HFF-Myc (cell line): Measurements from ENCODE around the gene POLR1E.

Experiments used
- DNase-seq: peaks from one replicate; pipeline ENCODE4 v3.0.0-alpha.2; 2011; ENCODE audit warnings: low read depth; ENCODE audit errors: extremely low read depth
- H3K4me3 ChIP-seq: replicated peaks from 2 replicates; pipeline ENCODE4 v1.5.1; 2011; ENCODE audit warnings: low read depth, mild to moderate bottlenecking, control low read depth, low read length
- TF ChIP-seq, protein P1 (sequence below): IDR thresholded peaks from 2 replicates; pipeline ENCODE4 v1.5.1; 2012; ENCODE audit warnings: mild to moderate bottlenecking, low read depth, low read length, control low read depth; ENCODE audit errors: missing control alignments

Gene POLR1E

DNA sequence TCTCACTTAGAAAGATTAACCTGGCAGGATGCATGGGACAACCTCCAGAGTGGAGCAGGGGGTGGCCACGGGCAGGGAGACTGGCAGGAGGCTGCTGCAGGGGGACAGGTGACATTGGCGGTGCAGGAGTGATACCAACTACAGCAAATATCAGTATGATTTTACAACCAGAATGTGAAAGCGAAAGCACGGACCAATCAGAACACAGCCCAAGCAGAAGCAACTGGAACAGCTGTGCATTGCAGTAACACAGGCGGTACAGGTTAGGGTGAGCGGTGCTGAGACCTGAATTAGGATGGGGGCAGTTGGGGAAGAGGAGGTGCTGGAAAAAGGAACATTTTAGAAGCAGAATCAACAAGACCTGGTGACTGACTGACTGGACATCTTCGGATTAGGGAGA lies 29.3 kb downstream of the POLR1E start:
- no peak overlapping the region for H3K4me3 ChIP-seq
- TF ChIP-seq, protein P1, sequence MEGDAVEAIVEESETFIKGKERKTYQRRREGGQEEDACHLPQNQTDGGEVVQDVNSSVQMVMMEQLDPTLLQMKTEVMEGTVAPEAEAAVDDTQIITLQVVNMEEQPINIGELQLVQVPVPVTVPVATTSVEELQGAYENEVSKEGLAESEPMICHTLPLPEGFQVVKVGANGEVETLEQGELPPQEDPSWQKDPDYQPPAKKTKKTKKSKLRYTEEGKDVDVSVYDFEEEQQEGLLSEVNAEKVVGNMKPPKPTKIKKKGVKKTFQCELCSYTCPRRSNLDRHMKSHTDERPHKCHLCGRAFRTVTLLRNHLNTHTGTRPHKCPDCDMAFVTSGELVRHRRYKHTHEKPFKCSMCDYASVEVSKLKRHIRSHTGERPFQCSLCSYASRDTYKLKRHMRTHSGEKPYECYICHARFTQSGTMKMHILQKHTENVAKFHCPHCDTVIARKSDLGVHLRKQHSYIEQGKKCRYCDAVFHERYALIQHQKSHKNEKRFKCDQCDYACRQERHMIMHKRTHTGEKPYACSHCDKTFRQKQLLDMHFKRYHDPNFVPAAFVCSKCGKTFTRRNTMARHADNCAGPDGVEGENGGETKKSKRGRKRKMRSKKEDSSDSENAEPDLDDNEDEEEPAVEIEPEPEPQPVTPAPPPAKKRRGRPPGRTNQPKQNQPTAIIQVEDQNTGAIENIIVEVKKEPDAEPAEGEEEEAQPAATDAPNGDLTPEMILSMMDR: no peak
- DNase-seq: no peak

DNA sequence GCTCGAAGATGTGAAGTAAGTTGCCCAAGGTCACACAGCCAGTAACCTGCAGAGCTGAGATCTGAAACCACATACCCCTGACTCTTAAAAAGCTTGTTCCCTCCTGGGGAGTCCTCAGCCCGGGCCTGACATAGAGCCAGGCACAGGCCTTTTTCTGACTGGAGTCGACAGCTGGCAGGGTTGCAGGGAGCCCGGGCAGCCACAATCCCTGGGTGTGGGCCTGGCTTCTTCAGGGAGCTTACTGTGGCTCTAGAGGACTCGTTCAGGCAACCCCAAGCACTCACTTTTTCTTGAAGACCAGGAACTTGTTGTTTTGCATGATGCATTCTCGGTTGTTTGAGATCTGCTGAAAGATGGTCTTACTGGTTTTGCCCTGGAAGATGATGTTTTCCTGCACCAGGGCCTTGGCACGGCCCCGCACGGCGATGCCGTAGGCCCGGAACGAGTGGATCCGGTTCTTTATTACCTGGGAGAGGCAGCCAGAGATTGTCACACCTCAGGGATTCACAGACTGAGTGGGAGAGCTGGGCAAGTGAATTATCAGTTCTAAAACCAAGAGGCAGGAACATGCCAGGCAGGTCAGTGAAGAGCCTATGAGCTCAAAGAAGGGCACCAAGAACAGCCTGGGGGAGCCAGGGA lies 30.0 kb downstream of the POLR1E start:
- H3K4me3 ChIP-seq: no peak overlapping the region
- no peak for DNase-seq
- TF ChIP-seq, protein P1: no peak

DNA sequence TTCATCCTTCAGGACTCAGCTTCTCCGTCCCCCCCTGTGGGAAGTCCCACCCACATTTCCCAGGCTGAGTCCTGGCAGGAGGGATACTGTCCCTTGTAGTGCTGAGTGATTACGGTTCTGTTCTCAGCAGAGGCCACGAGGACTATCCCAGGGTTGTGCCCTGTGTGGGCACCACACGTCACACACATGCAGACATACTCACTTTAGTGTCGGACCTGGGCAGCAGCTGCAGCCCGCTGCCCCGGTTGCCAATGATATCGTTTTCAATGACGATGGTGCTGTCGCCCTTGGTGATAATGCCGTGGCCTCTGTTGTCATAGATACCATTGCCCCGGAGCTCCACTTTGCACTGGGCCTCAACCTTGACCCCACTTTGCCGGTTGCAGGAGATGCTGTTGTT lies 32.2 kb downstream of the POLR1E start:
- no peak overlapping the region for H3K4me3 ChIP-seq
- TF ChIP-seq, protein P1: no peak
- DNase-seq: no peak

DNA sequence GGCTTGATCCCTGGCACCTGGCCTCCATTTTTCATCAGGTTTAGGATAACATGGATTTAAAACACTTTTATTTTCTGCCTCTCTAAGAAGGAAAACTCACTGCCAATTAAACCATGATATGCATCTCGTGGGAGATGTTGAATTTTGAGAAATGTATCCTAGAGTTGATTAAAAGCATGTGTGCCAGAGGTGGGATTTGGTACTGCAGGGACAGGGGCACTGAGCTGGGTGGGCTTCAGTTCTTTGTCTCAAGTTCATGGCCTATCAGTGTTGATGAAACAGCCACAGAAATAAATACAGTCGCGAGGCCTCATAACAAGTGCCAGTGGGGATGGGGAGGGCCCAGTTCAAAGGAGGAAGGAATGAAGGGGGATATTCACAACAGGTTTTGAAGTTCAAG lies 34.9 kb downstream of the POLR1E start:
- TF ChIP-seq, protein P1: no peak
- H3K4me3 ChIP-seq: no peak overlapping the region
- no peak for DNase-seq

DNA sequence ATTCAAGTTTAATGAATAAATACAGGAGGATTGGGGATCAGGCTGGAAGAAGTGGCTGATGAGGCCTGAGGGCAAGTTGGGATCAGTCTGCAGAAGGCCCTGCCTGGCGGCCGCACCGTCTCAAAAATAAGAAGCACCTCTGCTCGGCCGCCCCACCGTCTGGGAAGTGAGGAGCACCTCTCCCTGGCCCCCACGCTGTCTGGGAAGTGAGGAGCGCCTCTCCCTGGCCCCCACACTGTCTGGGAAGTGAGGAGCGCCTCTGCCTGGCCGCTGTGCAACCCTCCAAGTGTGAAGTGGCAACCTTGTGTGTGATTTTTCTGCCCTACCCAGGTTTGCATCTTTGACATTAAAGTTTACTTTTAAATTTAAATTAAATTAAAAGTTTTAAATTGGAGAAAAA lies 35.4 kb downstream of the POLR1E start:
- no peak overlapping the region for H3K4me3 ChIP-seq
- DNase-seq: no peak
- TF ChIP-seq, protein P1: no peak

DNA sequence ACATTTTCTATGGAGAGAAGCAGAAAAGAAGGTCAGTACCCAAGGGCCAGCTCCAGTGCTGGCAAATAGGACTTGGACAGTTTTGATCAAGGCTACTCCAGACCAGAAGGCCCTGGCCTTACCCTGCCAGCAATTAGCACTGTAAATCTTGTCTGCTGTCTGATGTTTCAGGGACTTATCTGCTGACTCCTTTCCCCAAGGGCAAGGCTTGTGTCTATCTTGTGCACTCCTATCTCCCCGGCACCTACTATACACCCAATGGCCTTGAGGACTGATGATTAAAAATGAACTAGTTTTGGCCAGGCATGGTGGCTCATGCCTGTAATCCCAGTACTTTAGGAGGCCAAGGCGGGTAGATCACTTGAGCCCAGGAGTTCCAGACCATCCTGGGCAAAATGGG lies 37.2 kb downstream of the POLR1E start:
- no peak overlapping the region for H3K4me3 ChIP-seq
- TF ChIP-seq, protein P1: no peak
- DNase-seq: no peak

DNA sequence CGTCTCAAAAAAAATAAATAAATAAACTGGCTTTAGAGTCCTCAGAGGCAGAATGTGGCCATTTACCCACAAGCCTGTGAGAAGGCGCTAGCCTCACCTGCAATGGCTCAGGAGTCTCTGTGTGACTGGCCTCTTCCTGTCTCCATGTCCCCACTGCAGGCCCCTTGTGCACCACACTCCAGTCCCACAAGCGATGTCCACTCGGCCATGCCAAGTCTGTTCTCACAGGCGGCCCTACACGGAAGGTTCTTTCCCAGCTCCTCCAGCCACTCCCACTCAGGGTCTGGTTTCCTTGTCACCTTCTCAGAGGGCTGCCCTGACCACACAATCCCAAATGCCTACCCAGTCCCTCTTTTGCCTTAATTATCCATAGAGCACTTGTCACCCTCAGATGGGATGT lies 38.2 kb downstream of the POLR1E start:
- TF ChIP-seq, protein P1: no peak
- no peak overlapping the region for H3K4me3 ChIP-seq
- no peak for DNase-seq
